GM18519 (cell line): Measurements from ENCODE around the gene NDUFB1.

Source experiments
- ATAC-seq: cut with Tn5 transposase; IDR thresholded peaks from one replicate; pipeline ENCODE4 v1.9.1; 2021; ENCODE audit warnings: mild to moderate bottlenecking, moderate library complexity; ENCODE audit not compliant: unreplicated experiment, low FRiP score

NDUFB1 gene

DNA sequence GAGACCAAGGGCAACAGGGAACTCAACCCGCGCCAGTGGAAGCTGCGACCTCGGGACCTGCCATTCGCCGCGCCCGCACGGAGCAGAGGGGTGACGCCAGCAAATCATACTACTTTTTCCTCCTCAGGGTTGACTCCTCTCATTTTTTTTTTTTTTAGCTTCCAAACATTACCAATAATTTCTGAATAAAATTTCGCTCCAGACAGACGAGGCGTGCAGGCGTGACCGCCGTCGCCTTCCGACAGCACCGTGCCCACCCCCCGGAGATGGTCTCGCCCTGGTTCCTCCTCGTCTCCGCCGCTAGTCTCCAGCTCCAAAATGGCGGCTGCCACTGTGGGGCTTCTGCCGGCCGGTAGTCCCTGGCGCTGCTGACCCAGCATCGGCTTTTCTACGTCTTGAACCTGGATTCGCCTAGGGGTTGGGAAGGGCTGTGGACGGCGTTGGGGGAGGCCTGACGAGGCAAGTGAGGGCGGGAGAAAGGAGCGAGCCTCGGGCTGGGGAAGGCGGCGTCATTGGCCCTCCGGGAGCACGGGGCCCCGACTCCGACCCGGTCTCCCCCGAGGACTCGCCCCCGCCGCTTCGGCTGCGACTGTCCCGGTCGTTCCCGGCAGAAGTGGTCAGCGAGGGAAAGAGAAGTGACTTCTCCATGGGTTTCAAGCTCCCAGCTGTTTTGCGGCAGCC, at the start of gene NDUFB1, which contains the start of gene CPSF2:
Gene NDUFB1 (minus strand): TSS at position 37 of the 681 bp plus-strand sequence. CDS start 4,069 bp downstream, outside the sequence.
Gene CPSF2 (plus strand): TSS at position 300 of the 681 bp plus-strand sequence. CDS start 9,016 bp downstream, outside the sequence.
- ATAC-seq = peak; percentile 57

GRCh38 chr14:92164958-92165357, 43.5 kb upstream of the NDUFB1 start:
- ATAC-seq = no peak

DNA sequence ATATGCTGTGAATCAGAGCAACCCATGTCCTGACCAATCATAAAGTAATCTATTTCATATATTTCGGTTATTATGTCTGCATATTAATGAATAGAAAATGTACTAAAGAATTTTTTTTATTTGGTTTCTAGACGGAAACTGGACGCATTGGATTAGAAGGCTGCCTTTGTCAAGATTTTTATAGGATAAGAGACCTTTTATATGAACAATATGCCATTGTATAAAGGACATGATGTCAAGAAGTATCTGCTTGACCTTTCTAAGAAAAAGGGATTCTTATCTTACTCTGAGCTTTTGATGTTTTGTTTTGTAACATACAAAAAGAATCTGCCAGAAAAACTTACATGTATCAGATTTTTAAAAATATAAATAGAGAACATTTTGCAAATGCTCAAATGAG, 40.0 kb upstream of the NDUFB1 start:
- ATAC-seq = no peak

DNA sequence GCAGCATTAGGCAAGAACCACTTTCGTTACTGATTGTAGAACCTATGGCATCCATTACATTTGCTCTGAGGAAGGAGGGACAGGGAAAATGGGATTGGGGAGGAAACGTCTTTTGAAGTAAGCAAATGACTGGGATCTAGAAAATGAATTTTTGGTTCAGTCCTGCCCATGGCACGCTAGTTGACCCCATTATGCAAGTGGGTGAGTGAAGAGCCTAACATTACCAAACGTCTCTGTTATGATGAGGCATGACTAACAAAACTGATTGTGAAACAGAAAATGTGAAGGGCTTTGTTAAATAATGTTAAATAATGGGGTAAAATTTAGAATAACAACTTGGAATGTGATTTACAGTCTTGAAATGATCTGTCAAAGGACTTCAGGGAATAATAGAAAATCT, 39.1 kb upstream of the NDUFB1 start:
- no peak for ATAC-seq

DNA sequence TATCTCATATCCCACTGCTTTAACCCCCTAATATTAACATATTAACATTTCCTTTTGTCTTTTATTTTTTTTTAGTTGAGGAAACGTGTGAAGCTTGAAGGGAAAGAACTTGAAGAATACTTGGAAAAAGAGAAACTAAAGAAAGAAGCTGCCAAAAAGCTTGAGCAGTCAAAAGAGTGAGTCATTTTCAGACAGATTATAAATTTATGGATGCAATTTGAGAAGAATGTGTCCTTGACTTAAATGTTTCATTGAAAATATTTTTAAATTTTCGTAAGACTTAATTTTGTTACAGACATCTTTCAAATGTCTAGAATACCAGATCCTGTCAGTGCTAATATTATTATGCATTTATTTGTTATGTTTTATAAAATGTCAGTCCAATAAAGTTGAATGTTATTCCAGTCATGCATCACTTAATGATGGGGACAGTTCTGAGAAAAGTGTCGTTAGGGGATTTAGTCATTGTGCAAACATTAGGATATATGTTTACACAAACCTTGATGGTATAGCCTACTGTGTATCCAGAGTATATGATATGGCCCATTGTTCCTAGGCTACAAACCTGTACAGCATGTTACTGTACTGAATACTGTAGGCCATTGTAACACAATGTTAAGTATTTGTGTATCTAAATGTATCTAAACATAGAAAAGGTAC, 32.9 kb upstream of the NDUFB1 start:
- no peak for ATAC-seq

- no peak for ATAC-seq
Observed at GRCh38 chr14:92153581-92153980, 32.1 kb upstream of the NDUFB1 start.

- no peak for ATAC-seq
Observed at GRCh38 chr14:92144708-92145107, 23.2 kb upstream of the NDUFB1 start.

- ATAC-seq = no peak
Observed at GRCh38 chr14:92143962-92144361, 22.5 kb upstream of the NDUFB1 start.

- ATAC-seq = no peak
Observed at GRCh38 chr14:92143309-92143708, 21.8 kb upstream of the NDUFB1 start.

DNA sequence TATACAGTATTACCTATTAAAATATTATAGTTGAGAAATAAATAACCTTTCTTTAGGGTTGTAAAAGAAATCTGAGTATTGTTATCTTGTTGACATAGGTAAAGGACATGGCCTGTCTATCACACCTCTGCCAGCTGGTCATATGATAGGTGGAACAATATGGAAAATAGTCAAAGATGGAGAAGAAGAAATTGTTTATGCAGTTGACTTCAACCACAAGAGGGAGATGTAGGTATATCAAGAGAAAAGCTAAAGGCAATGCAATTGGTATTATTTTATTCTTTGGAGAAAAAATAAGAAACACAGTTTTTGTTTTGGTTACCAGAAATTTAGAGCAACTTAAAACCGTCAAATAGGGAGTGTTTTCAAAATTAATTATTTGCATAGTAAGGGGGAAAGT, 13.8 kb upstream of the NDUFB1 start:
- ATAC-seq = no peak

DNA sequence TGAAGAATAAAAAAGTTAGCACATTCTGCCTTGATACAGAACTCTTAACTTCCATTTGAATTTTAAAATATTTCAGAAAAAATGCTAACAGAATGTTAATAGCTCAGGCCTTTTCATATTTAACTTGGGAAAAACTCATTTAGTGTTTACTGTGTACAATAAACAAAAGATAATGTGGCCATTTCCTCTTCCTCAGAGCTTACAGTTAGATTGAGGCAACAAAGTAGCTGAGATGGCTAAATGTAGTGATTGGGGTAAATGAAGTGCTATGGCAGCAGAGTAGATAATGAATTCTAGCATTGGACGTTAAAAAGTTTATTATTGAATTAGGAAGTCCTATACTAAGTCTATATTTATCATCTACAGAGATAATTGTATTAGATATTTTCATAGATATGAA, 12.9 kb upstream of the NDUFB1 start:
- no peak for ATAC-seq

DNA sequence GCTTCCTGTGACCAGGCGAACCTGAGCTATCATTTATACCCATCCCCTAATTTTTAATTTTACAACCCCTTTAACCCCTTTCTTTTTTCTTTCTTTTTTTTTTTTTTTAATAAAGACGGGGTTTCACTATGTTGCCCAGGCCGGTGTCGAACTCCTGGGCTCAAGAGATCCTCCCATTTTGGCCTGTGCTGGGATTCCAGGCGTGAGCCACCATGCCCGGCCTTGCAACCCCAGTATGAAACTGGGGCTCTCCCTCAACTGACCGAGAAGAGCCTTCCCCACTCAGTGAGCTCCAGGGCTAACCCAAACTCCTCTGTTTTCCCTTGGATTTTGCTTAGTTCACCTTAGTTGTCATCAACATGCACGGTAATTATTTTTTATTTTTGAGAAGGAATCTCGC, 1.3 kb upstream of the NDUFB1 start:
- no peak for ATAC-seq

DNA sequence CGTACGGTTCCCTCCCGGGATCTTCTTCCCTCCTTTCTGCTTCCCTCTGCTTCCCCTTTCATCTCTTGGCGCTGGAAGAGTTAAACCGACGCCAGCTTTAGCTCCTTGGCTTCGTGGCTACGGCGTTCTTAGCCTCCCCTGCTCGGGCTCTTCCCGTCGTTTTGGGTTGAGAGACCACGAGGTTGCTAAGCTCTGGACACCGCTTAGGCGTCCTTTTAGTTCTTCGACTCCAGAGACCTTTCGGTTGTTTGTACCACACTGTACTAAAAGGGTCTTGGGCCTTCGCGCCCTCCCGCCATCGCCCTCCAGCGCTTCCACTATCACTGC, 808 bp upstream of the NDUFB1 start:
- peak; percentile 10 for ATAC-seq

GRCh38 chr14:92121207-92121669, 268 bp downstream of the NDUFB1 start:
- no peak for ATAC-seq

DNA sequence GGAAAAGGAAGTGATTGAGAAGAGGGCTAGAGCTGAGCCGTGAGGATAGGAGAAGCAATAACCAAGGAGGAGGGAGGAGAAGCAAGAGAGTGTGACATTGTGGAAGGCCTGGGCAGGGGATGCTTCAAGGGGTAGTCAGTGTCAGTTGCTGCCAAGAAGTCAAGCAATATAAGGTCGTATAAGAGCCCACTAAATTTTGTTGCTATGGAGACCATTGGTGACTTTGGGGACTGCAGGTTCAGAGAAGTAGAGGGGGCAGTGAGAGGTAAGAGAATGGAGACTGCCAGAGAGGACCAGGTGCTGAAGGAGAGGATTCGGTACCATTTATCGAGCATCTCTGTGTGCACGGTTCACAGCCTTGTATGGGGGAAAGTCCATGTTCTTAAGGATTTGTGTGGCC, 12.0 kb downstream of the NDUFB1 start:
- ATAC-seq = no peak

DNA sequence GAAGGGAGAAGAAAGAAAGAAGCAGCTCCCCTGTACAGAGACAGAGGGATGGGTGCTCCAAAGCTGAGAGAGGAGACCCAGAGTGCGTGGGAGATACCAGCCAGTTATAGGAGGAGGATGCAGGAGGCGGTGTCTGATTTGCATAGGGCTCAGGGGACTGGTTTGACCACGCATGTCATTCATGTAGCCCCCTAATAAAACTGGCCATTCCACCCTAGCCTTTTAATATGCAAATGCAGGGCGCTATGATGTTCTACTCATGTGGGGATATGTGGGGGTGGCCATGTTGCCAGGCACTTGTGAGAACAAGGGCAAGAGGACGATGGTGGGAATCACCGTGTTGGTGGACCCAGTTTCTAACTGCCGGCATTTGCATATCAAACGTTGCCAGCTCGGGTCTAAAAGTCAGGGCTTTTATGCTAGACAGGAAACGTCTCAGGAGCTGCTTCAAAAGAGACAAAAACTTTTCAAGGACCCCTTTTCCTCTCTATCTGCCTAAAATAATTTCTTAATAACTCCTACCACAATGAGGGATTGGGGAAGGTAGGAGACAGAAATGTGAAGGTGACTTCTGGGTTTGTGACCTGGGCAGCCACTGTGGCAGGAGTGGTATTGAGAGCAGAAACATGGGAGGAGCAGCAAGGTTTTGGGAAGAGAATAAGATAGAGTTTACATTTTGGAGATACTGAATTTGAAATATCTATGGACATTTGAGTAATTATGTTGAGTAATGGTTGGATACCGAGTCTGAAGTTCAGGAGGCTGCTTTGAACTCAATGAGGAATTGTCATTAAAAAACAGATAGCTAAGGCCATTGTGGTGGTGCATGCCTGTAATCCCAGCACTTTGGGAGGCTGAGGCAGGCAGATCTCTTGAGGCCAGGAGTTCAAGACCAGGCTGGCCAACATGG, 12.9 kb downstream of the NDUFB1 start:
- ATAC-seq = no peak

- peak; percentile 75 for ATAC-seq
Observed at GRCh38 chr14:92106143-92106926, 15.2 kb downstream of the NDUFB1 start, which contains the start of gene ATXN3. Gene ATXN3, minus strand, starts transcription at chr14:92106582. Its CDS starts 30 bp downstream, at chr14:92106552.

DNA sequence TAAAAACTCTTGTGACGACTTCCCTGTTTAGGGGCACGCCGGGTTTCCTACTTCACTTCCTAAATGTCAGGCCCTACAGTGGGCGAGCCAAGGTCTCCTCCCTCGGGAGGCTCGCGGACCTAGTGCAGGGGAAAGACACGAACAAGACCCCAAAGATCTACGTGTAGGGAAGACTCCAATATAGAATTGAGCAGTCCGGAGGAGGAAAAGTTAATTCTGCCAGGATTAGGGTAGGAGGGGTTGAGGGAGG, 15.7 kb downstream of the NDUFB1 start:
- ATAC-seq = peak; percentile 6

DNA sequence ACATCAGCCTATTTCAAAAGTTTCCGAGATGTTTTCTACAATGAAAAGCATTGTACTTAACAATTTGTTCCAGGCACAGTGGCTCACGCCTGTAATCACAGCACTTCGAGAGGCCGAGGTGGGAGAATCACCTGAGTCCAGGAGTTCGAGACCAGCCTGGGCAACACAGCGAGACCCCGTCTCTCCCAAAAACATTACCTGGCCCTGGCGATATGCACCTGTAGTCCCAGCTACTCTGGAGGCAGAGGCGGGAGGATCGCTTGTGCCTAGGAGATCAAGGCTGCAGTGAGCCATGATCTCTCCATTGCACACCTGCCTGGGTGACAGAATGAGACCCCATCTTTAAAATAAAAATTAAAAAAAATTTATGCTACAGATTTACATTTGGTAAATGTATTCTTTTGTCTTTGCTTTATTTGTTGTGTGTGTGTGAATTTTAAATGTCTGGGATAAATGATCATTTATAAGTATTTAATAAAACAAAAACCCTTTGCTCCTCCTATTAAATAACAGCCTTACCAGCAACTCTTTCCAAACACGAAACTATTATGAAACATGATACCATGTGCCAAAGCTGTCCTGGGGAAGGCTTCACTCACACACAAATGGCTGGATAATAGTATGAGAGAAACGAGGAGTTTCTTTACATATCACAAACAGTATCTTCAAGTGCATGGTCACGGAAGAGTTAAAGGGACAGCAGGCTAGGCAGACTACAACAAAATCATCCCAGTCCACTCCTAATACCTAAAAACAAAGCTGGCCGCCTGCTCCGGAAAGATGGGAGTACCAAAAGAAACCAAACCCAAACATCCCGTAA, 16.2 kb downstream of the NDUFB1 start:
- ATAC-seq = no peak
